Measurements from ENCODE around the gene WFDC6.

WFDC6 gene

DNA sequence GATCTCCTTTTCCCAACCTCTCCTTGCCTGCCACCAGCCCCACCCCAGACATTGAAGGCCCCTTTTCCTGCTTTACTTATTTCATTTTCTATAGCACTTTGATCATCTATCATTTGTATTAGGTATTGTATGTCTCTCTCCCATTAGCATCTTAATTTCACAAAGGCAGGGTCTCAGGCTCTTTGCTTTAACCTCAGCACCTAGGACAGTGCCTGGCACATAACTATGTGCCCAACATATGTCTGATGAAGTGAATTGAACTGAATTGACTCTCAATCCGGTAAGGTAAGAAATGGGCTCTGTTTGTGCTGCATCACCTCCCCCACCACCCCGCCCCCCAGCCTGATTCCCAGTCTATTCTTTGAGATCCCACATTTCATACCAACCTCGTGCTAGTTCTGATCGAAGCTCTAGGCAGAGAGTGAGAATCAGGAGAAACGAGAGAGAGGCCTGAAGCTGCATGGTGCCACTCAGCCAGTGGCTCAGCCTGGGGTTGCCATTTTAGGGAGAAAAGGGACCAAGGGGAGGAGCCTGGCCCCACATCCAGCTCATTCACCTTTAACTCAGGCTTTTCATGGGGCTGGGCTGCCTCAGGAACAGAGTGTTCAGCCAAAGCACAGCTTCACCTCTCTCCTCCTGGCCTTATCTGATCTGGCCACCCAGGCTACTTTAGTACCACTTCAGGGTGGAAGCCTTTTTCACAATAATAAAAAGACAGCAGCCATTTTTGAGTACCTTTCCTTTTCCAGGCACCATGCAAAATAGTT, 24.0 kb downstream of the WFDC6 start, which contains the start of gene SPINT3:
Gene SPINT3 (minus strand): TSS at position 476 of the 767 bp plus-strand sequence. CDS start 14 bp downstream, at position 462.
- no peak for DNase-seq (ENCODE audit: low spot score)

DNA sequence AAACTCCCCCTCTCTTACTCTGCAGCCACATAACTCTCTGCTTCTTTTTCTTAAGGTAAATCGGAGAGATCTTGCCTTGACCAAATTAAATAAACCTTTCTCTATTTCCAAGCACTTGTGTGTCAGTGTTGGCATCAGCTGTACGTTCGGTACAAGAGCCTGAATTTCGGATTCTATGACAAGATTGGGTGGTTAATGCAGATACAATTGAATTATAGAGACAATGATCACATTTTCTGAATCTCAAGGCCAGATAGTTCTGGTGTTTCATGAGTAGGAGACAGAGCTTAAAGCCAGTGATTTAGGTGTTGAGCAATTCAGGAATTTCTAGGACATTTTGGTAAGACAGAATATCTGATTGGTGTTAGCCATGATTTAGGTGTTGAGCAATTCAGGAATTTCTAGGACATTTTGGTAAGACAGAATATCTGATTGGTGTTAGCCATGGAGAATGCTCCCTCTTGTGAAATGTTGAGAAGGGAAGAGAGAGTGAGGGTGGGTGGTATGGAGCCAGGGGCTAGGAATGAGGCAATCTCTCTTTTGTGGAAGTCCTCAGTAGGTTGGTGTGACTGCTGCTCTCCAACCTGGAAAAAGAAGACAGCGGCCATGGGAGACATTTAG, 28.9 kb downstream of the WFDC6 start:
- DNase-seq (ENCODE audit: low spot score), result no peak

DNA sequence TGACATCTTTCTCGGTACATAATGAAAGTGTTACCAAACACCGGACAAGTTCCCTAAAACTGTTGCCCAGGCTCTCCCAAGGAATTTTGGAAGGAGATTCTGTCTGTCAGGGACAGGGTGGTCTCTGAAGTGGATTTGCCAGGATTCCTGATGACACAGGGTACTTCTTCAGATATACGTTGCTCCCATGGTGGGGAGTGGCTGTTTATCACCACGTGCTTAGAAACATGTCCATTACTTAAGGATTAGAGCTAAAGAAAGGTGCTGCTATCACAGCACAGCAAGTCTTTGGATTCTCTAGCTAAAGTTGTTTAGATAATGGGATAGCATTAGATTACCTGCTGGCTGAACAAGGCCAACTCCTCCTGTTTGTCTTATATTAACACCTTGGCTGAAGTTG, 30.2 kb downstream of the WFDC6 start:
- DNase-seq (ENCODE audit: low spot score), result no peak

DNA sequence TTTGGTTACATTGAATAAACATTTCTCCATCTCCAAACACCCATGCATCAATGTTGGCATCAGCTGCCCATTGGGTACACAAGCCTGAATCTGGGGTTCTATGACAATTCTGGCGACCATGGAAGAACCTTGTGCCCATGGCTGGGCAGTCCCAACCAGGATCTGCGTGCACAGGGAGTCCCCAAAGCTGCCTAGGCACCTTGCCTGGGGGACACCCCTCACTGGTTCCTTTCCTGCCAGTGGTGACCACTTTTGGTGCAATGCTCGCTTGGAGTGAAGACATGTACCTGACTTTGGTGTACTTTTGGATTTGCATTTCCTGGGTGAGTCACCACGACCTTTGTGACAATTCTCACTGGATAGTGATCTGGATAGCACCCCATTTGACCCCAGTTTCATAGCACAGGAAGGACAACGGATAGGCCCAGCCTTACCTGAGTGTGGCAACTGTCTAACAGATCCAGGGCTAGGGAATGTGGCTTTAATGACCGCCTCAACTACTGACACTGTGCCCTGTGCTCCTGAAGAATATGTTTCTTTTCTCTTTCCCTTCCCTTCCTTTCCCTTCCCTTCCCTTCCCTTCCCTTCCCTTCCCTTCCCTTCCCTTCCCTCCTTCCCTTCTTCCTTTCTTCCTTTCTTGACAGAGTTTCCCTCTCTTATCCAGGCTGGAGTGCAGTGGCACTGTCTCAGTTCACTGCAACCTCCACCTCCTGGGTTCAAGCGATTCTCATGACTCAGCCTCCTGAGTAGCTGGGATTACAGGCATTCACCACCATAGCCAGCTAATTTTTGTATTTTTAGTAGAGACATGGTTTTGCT, 31.0 kb downstream of the WFDC6 start:
- no peak for DNase-seq (ENCODE audit: low spot score)

DNA sequence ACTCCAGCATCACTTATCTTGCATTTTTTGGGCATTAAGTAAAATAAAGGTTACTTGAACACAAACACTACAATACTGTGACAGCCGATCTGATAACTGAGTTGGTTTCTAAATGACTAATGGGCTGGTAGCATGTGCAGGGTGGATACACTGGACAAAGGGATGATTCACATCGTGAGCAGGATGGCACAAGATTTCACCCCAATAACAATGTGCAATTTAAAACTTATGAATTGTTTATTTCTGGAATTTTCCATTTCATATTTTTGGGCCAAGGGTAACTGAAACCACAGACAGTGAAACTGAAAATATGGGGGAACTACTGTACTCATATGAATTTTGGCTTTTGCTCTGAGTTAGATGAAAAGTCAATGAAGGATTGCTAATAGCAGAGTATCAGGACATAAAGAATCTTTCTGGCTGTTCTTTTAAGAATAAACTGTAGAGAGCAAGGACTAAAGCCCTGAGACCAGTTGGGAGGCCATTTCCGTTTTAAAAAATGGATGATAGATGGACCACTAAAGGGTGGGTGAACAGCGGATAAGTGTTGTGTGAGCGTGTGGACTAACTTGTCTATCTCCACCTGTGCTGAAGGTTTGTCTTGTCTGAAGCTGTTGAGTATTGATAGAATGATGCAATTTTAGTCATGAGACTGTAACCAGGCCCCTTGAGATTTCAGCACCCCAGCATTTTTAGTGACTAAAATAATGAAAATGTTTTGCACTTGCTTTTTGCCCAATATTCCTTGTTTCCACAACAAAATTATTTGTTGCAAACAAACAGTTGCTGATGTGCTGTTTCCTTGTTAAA, 32.1 kb downstream of the WFDC6 start:
- DNase-seq (ENCODE audit: low spot score), result no peak

DNA sequence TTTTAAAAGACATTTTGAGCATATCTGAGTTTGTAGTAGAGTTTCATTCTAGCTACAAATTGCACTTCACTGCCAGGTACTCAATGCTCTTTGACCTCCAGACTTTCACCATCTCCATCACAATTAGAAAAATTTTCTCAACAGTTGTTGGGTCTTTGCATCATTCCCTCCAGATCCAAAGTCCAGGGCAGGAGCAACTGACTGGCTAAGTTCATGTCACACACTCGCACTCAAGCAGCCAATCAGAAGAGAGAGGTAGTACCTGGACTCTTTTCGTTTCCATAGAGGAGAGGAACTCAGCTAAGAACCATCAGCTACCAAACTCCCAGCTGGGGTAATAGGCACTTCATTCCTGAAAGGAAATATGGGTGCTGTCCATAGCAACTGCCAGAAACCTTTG, 32.9 kb downstream of the WFDC6 start:
- no peak for DNase-seq (ENCODE audit: low spot score)

DNA sequence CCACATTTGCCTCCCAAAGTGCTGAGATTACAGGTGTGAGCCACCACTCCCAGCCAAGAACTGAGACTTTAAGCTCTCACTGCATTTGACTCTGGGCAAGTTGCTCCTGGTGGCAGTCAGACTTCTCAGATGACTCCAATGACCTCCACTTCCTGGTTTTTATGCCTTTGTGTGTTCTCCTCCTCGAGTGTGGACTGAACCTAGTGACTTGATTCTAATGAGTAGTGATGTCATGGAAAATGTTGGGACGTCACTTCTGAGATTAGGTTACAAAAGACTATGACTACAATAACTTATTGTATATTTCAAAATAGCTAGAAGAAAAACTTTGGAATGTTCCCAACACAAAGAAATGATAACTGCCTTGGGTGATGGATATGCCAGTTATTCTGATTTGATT, 35.9 kb downstream of the WFDC6 start:
- no peak for DNase-seq (ENCODE audit: low spot score)

DNA sequence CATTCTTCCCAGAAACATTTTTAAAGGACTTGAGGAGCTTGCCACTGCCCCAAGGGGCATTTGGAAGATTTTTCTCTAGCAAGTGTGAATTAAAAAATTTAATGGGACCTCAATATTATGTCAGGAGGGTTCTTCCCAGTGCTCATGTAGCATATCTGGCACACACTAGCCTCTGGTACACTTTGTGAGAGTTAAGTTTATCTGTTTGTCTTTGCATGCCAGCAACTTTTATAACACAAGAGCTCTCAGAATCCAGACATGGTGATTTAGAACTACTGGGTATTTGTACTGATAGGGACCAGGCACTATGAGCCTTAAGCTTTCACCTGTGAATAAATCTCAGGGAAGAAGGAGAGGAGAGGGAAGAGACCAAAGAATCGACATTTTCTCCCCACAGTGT, 36.7 kb downstream of the WFDC6 start:
- no peak for DNase-seq (ENCODE audit: low spot score)

DNA sequence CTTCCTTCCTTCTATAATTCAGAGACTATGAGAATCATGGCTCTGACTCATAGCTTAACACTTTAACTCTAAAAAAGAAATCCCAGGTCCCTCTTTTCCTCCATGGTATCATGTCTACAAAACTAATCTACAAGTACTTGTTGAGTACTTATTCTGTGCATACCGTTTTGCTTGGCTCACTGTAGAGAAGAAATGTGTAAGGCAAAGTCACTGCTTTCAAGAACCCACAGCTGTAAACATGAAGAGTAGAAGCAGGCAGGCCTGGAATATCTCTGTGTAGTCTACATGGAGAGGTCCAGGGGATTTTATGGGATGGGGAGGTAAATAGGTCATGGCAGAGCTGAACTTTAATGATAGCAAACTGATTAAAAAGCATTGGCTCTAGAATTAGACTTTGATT, 37.7 kb downstream of the WFDC6 start:
- no peak for DNase-seq (ENCODE audit: low spot score)

DNA sequence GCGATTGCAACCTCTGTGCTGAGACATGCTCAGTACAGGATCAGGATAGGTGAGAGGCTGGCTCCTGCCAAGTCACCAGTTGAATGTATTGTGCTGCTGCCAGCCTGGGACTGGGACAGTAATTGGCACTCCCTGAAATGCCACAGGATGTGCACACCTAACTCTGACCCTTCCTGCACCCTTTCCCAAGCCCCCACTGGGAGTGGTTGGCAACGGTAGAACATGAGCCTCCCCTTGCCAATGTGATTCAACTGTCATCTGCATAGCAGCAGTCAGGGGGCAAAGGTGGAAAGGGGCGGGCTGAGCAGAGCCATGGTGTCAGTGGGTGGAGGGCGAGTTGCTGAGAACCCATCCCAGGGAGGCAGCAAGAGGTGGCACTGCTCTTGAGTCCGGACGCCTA, 39.3 kb downstream of the WFDC6 start:
- DNase-seq (ENCODE audit: low spot score), result no peak

DNA sequence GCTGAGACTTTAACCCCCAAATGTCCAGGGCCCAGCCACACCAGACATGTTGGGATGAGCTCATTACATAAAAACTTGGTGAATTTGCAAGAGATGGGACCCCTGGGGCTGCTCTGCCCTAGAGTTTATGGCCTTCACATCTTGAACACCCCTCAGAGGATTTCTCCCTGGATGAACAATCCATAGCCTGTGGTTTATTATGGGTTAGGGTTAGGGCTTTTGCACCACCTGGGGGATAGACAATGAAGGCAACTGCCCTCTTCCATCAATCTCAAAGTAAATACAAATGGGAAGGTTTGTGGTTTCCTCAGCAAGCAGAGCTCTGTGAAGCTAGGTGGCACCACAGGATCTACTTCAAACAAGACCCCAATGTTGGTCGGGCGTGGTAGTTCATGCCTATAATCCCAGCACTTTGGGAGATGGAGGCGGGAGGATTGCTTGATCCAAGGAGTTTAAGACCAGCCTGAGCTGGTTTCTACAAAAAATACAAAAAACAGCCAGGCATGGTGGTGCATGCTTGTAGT, 41.2 kb downstream of the WFDC6 start:
- DNase-seq (ENCODE audit: low spot score), result no peak

DNA sequence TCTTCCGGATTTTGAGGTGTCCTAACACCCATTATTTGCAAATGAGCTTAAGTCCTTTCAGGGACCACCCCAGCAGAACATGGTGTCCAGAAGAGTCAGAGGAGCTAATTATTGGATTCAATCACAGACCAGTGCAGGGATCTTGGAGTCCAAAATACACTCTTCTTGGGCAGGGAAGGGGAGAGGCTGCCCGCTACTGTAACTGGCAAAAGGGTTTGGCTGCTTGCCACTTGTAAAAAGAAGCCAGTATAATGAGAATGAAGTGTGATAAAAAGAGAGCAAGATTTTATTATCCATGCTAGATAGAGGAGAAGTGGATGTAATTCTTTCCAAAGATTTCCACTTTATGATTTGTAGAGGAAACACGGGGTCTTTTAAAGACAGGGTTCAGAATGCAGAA, 43.1 kb downstream of the WFDC6 start:
- no peak for DNase-seq (ENCODE audit: low spot score)

DNA sequence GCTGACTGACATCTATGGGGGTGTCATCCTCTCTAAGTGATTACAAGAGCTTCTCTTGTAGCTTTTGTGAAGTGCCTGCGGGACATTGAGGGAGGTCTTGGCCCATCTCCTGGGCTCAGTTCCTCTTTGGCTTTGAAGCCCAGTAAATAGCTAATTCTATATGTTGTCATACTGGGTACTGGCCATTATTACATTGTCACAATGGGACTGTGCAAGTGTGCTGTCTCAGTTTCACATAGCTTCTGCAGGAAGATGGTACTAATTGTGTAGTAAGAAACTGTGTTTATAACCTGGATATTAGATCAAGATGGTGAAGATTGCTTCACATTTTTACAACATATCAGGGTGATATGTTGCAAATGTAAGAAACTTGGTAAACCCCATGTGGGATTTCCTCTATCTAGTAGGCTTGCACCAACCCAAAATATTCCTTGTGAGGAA, 43.8 kb downstream of the WFDC6 start:
- no peak for DNase-seq (ENCODE audit: low spot score)

DNA sequence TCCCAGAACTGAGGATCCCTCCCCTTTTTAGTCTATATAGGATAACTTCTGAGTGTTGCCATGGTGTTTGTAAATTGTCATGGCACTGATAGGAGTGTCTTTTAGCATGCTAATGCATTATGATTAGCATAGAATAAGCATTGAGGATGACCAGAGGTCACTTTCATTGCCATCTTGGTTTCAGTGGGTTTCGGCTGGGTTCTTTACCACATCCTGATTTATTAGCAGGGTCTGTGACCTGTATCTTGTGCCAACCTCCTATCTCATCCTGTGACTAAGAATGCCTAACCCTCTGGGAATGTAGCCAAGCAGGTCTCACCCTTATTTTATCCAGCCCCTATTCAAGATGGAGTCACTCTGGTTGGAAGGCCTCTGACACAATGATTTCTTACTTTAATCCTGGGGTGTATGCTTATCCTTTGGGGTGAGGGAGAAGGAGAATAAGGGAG, 50.2 kb downstream of the WFDC6 start:
- DNase-seq (ENCODE audit: low spot score), result no peak

DNA sequence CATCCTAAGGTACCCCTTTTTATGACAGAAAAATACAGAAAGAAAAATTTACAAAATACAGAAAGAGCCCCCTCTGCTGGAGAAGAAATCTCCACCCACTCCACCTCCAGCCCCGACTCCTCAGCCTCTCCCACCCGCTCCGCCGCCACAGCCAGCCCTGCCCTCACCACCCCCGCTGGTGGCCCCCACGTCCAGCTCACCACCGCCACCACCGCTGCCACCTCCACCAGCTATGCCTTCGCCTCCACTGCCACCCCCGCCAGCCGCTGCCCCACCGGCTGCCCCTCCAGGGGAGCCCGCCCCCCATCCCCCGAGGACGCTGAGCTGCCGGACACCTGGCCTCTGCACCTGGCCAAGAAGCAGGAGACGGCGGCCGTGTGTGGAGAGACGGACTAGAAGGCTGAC, 52.0 kb downstream of the WFDC6 start:
- no peak for DNase-seq (ENCODE audit: low spot score)

DNA sequence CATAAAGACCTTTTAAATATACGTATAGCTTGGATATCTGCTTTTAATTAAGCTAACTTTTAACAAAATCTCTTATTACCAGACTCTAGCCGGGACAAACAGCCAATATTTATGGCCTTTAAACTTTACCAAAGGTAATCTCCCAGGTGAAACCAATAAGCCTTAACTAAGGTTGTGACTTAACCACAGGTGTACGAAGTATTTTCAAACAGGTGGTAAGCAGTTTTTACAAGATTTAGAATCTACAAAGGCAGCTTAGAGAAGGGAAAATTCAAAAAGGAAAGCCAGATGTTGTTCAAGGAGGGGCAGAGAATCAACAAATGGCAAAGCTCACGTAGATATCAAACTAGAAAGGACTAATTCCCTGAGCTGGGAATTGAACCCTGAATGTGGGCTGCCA, 53.9 kb downstream of the WFDC6 start:
- DNase-seq (ENCODE audit: low spot score), result no peak

DNA sequence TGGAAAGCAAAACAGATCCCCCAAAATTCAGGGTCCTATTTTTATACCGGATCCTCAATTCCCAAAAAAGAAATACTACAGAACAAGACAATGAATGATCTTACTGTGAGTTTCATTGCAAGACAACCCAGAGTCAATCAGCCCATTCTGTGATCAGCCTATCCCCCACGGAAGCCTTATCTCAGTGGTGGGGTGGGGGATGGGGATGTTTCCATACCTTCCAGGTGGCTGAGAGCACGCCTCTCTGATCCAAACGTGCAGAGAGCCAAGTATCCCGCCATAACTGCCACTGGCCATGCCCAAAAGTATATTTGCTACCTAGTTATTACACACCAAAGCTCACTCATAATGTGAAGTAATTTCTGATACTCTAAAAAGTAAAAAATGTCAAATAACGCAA, 54.6 kb downstream of the WFDC6 start:
- DNase-seq (ENCODE audit: low spot score), result no peak
